Lung (tissue), 12 donors: ENCODE data around the gene TCL1B. TPM values are rescaled to one million over a fixed set of nuclear protein-coding genes. Genes with fewer than 3 reads are reported as not detected.

Source experiments
- ATAC-seq: fragments of 200-7000 bp; cut with Tn5 transposase; one replicate; pipeline ENCODE4 v1.9.1; 2020; ENCODE audit warnings: moderate number of reproducible peaks; ENCODE audit not compliant: insufficient read depth, low FRiP score
- DNase-seq, 3 donors: peaks; one replicate each; pipeline ENCODE4 v3.0.0-alpha.2; 2013 to 2017
- H3K27ac ChIP-seq, 2 donors: one replicate each; pipeline ENCODE4 v1.5.1; 2013; ENCODE audit warnings: mild to moderate bottlenecking in 2 of 2, moderate library complexity in 2 of 2, control low read depth in 1 of 2, inconsistent platforms in 1 of 2, low read depth in 1 of 2, low read length in 1 of 2
- H3K27me3 ChIP-seq, 3 donors: one replicate each; pipeline ENCODE4 v1.5.1; 2013; ENCODE audit warnings: low read length in 2 of 3; ENCODE audit not compliant: control insufficient read depth in 3 of 3, insufficient read depth in 3 of 3
- H3K36me3 ChIP-seq, 4 donors: one replicate each; pipeline ENCODE4 v1.5.1; 2013; ENCODE audit warnings: low read length in 4 of 4, mild to moderate bottlenecking in 1 of 4, moderate library complexity in 1 of 4; ENCODE audit not compliant: control insufficient read depth in 4 of 4, insufficient read depth in 4 of 4
- H3K4me1 ChIP-seq, 5 donors: one replicate each; pipeline ENCODE4 v1.5.1; 2013; ENCODE audit warnings: low read length in 5 of 5, mild to moderate bottlenecking in 2 of 5, moderate library complexity in 1 of 5; ENCODE audit not compliant: control insufficient read depth in 5 of 5, insufficient read depth in 5 of 5
- H3K4me3 ChIP-seq: one replicate; pipeline ENCODE4 v1.5.1; 2013; ENCODE audit warnings: mild to moderate bottlenecking, control low read depth, moderate library complexity
- H3K9ac ChIP-seq, 2 donors: one replicate each; pipeline ENCODE4 v1.5.1; 2013; ENCODE audit warnings: low read length in 2 of 2, control low read depth in 1 of 2; ENCODE audit not compliant: insufficient read depth in 1 of 2
- H3K9me3 ChIP-seq, 4 donors: one replicate each; pipeline ENCODE4 v1.5.1; 2013; ENCODE audit warnings: low read length in 3 of 4, mild to moderate bottlenecking in 1 of 4, moderate library complexity in 1 of 4; ENCODE audit not compliant: control insufficient read depth in 4 of 4, insufficient read depth in 3 of 4
- WGBS, 2 donors: extraction: QIAGEN DNeasy Blood & Tissue Kit; methylation state at CpG; one replicate each; pipeline ENCODE4 v1.1.7; 2013; 5-methylcytosine and 5-hydroxymethylcytosine counted together
- polyA plus RNA-seq, 2 donors: library from polyadenylated mRNA; stranded (reverse); fragments of 200-250 nt; gene quantifications; one replicate each; pipeline ENCODE4 v1.2.1, GENCODE V29; 2013
- total RNA-seq, 2 donors: library from RNA; depleted of rRNA in 1 of 2; stranded (reverse); fragments of >200 nt in 1 of 2; gene quantifications; one replicate each; pipeline ENCODE4 v1.2.1, GENCODE V29; 2014 to 2021
- TF ChIP-seq, protein P1 (sequence below): IDR thresholded peaks from 2 replicates; pipeline ENCODE4 v1.5.1; 2012; ENCODE audit warnings: mild to moderate bottlenecking; ENCODE audit errors: control extremely low read depth, extremely low read depth
- donor health status: control.
- donor health status: control.
- donor health status: Bipolar disorder and iron deficiency.
- donor health status: healthy.
- donor health status: DM: yes; HTN: yes; CAD: no.

TCL1B gene
- total and polyA plus RNA-seq, 4 donors, result 0.03 to 0.28 TPM; not detected in 2

DNA sequence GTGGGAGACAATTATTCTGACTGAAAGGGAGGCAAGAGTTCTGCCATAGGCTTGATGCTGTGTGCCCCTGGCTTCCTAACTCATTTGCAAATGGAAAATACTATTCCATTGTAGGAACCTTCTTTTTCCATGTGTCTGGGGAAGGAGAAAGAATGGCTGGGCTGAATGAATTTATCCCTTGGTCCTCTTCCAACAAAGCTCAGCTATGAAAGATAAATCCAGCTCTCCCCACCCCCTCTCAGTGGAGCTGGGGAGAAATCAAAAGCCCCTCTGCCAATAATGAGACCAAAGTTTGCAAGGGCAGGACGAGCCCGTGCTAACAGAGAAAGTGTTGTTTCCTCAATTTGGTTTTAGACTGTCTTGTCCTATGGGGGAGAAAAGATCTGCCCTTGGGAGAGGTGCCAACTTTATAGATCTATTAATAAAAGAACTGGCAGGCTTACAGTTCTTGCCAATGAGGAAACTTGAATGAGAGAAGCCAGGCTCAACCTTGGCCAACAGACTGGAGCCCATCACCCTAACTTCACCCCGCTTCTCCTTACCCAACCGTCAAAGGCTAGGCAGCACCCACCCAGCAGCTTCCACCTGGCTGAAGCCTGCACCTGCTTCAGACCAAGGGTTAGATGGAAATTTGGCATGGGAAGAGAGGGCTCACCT lies 8.9 kb upstream of the TCL1B start:
- TF ChIP-seq, protein P1, sequence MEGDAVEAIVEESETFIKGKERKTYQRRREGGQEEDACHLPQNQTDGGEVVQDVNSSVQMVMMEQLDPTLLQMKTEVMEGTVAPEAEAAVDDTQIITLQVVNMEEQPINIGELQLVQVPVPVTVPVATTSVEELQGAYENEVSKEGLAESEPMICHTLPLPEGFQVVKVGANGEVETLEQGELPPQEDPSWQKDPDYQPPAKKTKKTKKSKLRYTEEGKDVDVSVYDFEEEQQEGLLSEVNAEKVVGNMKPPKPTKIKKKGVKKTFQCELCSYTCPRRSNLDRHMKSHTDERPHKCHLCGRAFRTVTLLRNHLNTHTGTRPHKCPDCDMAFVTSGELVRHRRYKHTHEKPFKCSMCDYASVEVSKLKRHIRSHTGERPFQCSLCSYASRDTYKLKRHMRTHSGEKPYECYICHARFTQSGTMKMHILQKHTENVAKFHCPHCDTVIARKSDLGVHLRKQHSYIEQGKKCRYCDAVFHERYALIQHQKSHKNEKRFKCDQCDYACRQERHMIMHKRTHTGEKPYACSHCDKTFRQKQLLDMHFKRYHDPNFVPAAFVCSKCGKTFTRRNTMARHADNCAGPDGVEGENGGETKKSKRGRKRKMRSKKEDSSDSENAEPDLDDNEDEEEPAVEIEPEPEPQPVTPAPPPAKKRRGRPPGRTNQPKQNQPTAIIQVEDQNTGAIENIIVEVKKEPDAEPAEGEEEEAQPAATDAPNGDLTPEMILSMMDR, result no peak
- no peak for DNase-seq
- Histone ChIP-seq H3K36me3 (no peaks in the 10 kb centered on the region), H3K9ac (no peak overlapping the region), H3K27ac (no peak overlapping the region), H3K27me3 (no peaks in the 10 kb centered on the region), H3K4me3 (no peak overlapping the region), H3K4me1 (no peaks in the 10 kb centered on the region), H3K9me3 (no peaks in the 10 kb centered on the region)
- ATAC-seq, result no peak
- 76 to 85% methylated on average over 4 of the region's 4 CpGs for WGBS, 2 donors

DNA sequence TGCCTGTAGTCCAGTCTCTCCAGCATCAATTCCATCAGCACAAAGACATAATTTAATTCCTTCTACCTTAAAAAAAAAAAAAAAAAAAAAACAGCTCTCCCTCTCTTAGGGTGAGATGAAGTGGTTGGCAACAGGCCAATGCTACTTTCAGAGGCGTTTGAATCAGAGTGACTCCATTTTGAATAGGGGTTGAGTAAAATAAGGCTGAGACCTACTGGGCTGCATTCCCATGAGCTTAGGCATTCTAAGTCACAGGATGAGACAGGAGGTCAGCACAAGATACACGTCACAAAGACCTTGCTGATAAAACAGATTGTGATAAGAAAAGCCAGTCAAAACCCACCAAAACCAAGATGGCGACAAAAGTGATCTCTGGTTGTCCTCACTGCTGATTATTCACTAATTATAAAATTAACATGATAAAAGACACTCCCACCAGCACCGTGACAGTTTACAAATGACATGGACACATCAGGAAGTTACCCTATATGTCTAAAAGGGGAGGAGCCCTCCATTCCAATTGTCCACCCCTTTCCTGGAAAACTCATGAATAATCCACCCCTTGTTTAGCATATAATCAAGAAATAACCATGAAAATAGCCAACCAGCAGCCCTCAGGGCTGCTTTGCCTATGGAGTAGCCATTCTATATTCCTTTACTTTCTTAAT lies 6.9 kb upstream of the TCL1B start:
- Histone ChIP-seq H3K27me3 (no peaks in the 10 kb centered on the region), H3K9me3 (no peaks in the 10 kb centered on the region), H3K27ac (no peak overlapping the region), H3K4me1 (no peaks in the 10 kb centered on the region), H3K9ac (no peak overlapping the region), H3K36me3 (no peaks in the 10 kb centered on the region), H3K4me3 (no peak overlapping the region)
- peak in 1 of 3 donors; percentile 21 for DNase-seq
- WGBS, 2 donors, result 64 to 76% methylated on average over 4 of the region's 4 CpGs
- TF ChIP-seq, protein P1, result no peak
- ATAC-seq, result no peak

DNA sequence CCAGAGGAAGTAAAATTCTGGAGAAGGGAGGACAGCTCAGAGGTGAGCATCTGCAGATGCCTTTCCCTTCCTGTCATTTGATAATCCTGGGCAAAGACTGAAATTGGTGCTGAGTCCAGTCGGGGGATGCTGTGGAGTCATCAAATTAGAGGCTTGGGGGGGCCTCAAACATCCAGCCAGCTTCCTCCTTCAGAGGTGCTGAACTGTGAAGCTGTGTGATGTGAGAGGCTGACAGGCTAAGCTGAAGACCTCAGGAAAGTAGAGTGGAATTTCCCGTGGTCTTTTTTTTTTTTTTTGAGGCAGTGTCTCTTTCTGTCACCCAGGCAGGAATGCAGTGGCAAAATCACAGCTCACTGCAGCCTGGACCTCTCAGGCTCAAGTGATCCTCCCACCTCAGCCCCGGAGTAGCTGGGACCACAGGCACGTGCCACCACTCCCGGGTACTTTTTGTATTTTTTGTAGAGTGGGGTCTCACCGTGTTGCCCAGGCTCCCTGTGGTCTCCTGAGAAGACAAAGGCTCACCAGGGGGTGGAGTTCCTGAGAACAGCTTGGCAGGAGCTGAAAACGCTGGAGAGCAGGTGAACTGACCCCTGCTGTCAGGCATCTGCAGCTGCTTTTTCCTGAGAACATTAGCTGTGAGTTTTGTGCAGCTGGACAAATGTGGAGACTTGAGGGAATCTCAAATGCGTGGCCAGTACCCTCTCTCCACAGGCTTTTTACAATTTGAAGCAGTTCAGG lies 6.1 kb upstream of the TCL1B start:
- DNase-seq (peak in 1 of 3 donors; percentile 14), ATAC-seq (no peak)
- no peaks in the 10 kb centered on the region for H3K27me3 ChIP-seq
- 23 to 40% methylated on average over 8 of the region's 8 CpGs for WGBS, 2 donors
- TF ChIP-seq, protein P1, result no peak
- H3K4me3 ChIP-seq, result no peak overlapping the region
- no peak overlapping the region for H3K9ac ChIP-seq
- H3K4me1 ChIP-seq, result no peaks in the 10 kb centered on the region
- H3K36me3 ChIP-seq, result no peaks in the 10 kb centered on the region
- H3K27ac ChIP-seq, result no peak overlapping the region
- no peaks in the 10 kb centered on the region for H3K9me3 ChIP-seq
